HepG2 (cell line): ENCODE measurements around the gene KLHL3. TPM values are rescaled to one million over a fixed set of nuclear protein-coding genes. Genes with fewer than 3 reads are reported as not detected.

ENCODE experiments used
- CC2D1A ChIP-seq: sonication (generic); formaldehyde crosslinking; IDR thresholded peaks from 2 replicates; pipeline ENCODE4 v1.8.1; 2023; ENCODE audit warnings: mild to moderate bottlenecking, missing genetic modification reagents
- DR1 ChIP-seq: sonication (generic); formaldehyde crosslinking; IDR thresholded peaks from 2 replicates; pipeline ENCODE4 v1.8.0; 2021; ENCODE audit warnings: mild to moderate bottlenecking, missing genetic modification reagents, inconsistent platforms
- FIP1L1 ChIP-seq: fragments of 200-400 bp; formaldehyde crosslinking; IDR thresholded peaks from 2 replicates; pipeline ENCODE4 v1.6.1; 2018; ENCODE audit warnings: low read depth, mild to moderate bottlenecking, low read length, moderate library complexity, borderline replicate concordance; ENCODE audit not compliant: insufficient read depth
- HOMEZ ChIP-seq: IDR thresholded peaks from 2 replicates; pipeline ENCODE4 v1.6.1; 2016; ENCODE audit warnings: low read depth
- KLF9 ChIP-seq: IDR thresholded peaks from 2 replicates; pipeline ENCODE4 v1.6.1; 2016; ENCODE audit warnings: low read depth
- NKX3-1 ChIP-seq: sonication (generic); formaldehyde crosslinking; IDR thresholded peaks from 2 replicates; pipeline ENCODE4 v1.5.0; 2020; ENCODE audit warnings: missing genetic modification reagents
- NR2F6 ChIP-seq, 2 experiments: IDR thresholded peaks; 2 replicates each; pipeline ENCODE4 v1.6.1; 2016; ENCODE audit warnings: antibody characterized with exemption in 1 of 2, mild to moderate bottlenecking in 1 of 2
- PAXIP1 ChIP-seq: sonication (generic); formaldehyde crosslinking; conservative IDR thresholded peaks from 2 replicates; pipeline ENCODE4 v1.4.0; 2020; ENCODE audit warnings: mild to moderate bottlenecking, missing genetic modification reagents, moderate library complexity
- PHF8 ChIP-seq: sonication (generic); formaldehyde crosslinking; IDR thresholded peaks from 2 replicates; pipeline ENCODE4 v1.5.0; 2020; ENCODE audit warnings: missing genetic modification reagents
- SATB2 ChIP-seq: sonication (generic); formaldehyde crosslinking; IDR thresholded peaks from 2 replicates; pipeline ENCODE4 v1.5.0; 2020; ENCODE audit warnings: missing genetic modification reagents
- TMF1 ChIP-seq: sonication (generic); formaldehyde crosslinking; IDR thresholded peaks from 2 replicates; pipeline ENCODE4 v1.8.1; 2022; ENCODE audit warnings: low read depth, missing genetic modification reagents
- U2AF1 ChIP-seq: fragments of 200-400 bp; formaldehyde crosslinking; optimal IDR thresholded peaks from 2 replicates; pipeline ENCODE3; 2017; ENCODE audit warnings: mild to moderate bottlenecking, low read depth, low read length
- ZBTB39 ChIP-seq: sonication (generic); formaldehyde crosslinking; IDR thresholded peaks from 2 replicates; pipeline ENCODE4 v1.5.0; 2020; ENCODE audit warnings: missing genetic modification reagents
- ZFP41 ChIP-seq: sonication (generic); formaldehyde crosslinking; IDR thresholded peaks from 2 replicates; pipeline ENCODE4 v1.4.0; 2020; ENCODE audit warnings: mild to moderate bottlenecking, missing genetic modification reagents, borderline replicate concordance
- ZNF329 ChIP-seq: sonication (generic); formaldehyde crosslinking; IDR thresholded peaks from 2 replicates; pipeline ENCODE4 v1.9.0; 2021; ENCODE audit warnings: low read depth, mild to moderate bottlenecking, missing genetic modification reagents
- ZNF430 ChIP-seq: sonication (generic); formaldehyde crosslinking; IDR thresholded peaks from 2 replicates; pipeline ENCODE4 v1.9.0; 2021; ENCODE audit warnings: mild to moderate bottlenecking, missing genetic modification reagents
- ZNF558 ChIP-seq: sonication (generic); formaldehyde crosslinking; IDR thresholded peaks from 2 replicates; pipeline ENCODE4 v1.9.0; 2022; ENCODE audit warnings: mild to moderate bottlenecking, missing genetic modification reagents, borderline replicate concordance
- ZNF75D ChIP-seq: sonication (generic); formaldehyde crosslinking; IDR thresholded peaks from 2 replicates; pipeline ENCODE4 v1.8.1; 2023; ENCODE audit warnings: missing genetic modification reagents, mild to moderate bottlenecking, borderline replicate concordance
- ZNF878 ChIP-seq: sonication (generic); formaldehyde crosslinking; IDR thresholded peaks from 2 replicates; pipeline ENCODE4 v1.8.1; 2023; ENCODE audit warnings: mild to moderate bottlenecking, missing genetic modification reagents, moderate library complexity
- ZSCAN5A ChIP-seq: sonication (generic); formaldehyde crosslinking; IDR thresholded peaks from 2 replicates; pipeline ENCODE4 v1.8.0; 2022; ENCODE audit warnings: mild to moderate bottlenecking, missing genetic modification reagents, borderline replicate concordance
- polyA plus RNA-seq, 8 experiments: library from polyadenylated mRNA; depleted of rRNA in 3 of 8; stranded (reverse) in 7 of 8; unstranded in 1 of 8; fragments of >200 nt; fragmentation: Illumina TruSeq in 4 of 8; extraction: Trizol in 4 of 8; gene quantifications; 2 replicates each; pipeline versions ENCODE4 v1.2.1 to v1.2.3, GENCODE V29; 2011 to 2016; ENCODE audit warnings: low read depth in 4 of 8, missing spikeins in 1 of 8, mixed read lengths in 1 of 8; ENCODE audit not compliant: insufficient read depth in 1 of 8
- total RNA-seq, 5 experiments: library from RNA; depleted of rRNA; stranded (reverse); fragments of >200 nt; fragmentation: Illumina TruSeq; extraction: Trizol; gene quantifications; 2 replicates each; pipeline ENCODE4 v1.2.3, GENCODE V29; 2016; ENCODE audit warnings: low read depth in 1 of 5

KLHL3 gene
- total and polyA plus RNA-seq, 2 of the 13 experiments (the other 11 are each of a cell fraction or from before 2014, with no cell fraction given): 0.02 to 0.08 TPM

GRCh38 chr5:137754961-137755762, 19.3 kb upstream of the KLHL3 start (continued):
- TF ChIP-seq ZNF878: no peak
- TF ChIP-seq SATB2: no peak
- no peak for TF ChIP-seq NKX3-1
- TF ChIP-seq PHF8: no peak
- TF ChIP-seq HOMEZ: no peak
- no peak for TF ChIP-seq DR1 (CRISPR knock-in tag)
- TF ChIP-seq ZSCAN5A: peak; percentile 87; the same call in 1 of the 2 replicates
- no peak for TF ChIP-seq CC2D1A (CRISPR knock-in tag)
- no peak for TF ChIP-seq ZNF329 (CRISPR knock-in tag)
- peak; percentile 31; the same call in 1 of the 2 replicates for TF ChIP-seq ZNF558 (CRISPR knock-in tag)
- 0 out of 2 replicates have a peak, but pooled peaks have one; percentile 14 for TF ChIP-seq PAXIP1 (CRISPR knock-in tag)
- TF ChIP-seq ZBTB39 (CRISPR knock-in tag): no peak
- no peak for TF ChIP-seq KLF9
- TF ChIP-seq ZNF75D (CRISPR knock-in tag): 0 out of 2 replicates have a peak, but pooled peaks have one; percentile 69
- TF ChIP-seq NR2F6 (IDR thresholded peaks at IDR 0.05): no peak
- no peak for TF ChIP-seq NR2F6 (CRISPR knock-in tag; IDR thresholded peaks at IDR 0.05)
- no peak for TF ChIP-seq U2AF1
- 0 out of 2 replicates have a peak, but pooled peaks have one; percentile 3 for TF ChIP-seq TMF1 (CRISPR knock-in tag)
- no peak for TF ChIP-seq ZFP41 (CRISPR knock-in tag)
- TF ChIP-seq ZNF430 (CRISPR knock-in tag): 0 out of 2 replicates have a peak, but pooled peaks have one; percentile 37
- no peak for TF ChIP-seq FIP1L1
